Stimulated activated CD4-positive, alpha-beta T cell treated with anti-CD3 and anti-CD28 coated beads, Interleukin-4, amount 100 ng/mL, for 4 hours (primary cell): ENCODE data around the gene MEGF6.

Experiments
- DNase-seq, 2 experiments: peaks; one replicate each; pipeline ENCODE4 v3.0.0-alpha.2; 2020

The MEGF6 gene

GRCh38 chr1:3516481-3516869, 94.8 kb downstream of the MEGF6 start:
- DNase-seq, result no peak

- DNase-seq, result no peak
Observed at GRCh38 chr1:3515774-3516480, 95.4 kb downstream of the MEGF6 start.

GRCh38 chr1:3515272-3515671, 96.0 kb downstream of the MEGF6 start:
- no peak for DNase-seq

GRCh38 chr1:3514404-3514803, 96.9 kb downstream of the MEGF6 start:
- DNase-seq, result no peak

- no peak for DNase-seq
Observed at GRCh38 chr1:3511856-3512255, 99.5 kb downstream of the MEGF6 start.

GRCh38 chr1:3511306-3511705, 100.0 kb downstream of the MEGF6 start:
- DNase-seq, result no peak

GRCh38 chr1:3510956-3511250, 100.4 kb downstream of the MEGF6 start:
- no peak for DNase-seq

GRCh38 chr1:3510136-3510955, 101.0 kb downstream of the MEGF6 start:
- no peak for DNase-seq

GRCh38 chr1:3509721-3510120, 101.6 kb downstream of the MEGF6 start:
- DNase-seq, result no peak

- DNase-seq, result no peak
Observed at GRCh38 chr1:3508757-3509415, 102.4 kb downstream of the MEGF6 start.

- DNase-seq, result no peak
Observed at GRCh38 chr1:3507636-3508275, 103.6 kb downstream of the MEGF6 start.

GRCh38 chr1:3506943-3507342, 104.4 kb downstream of the MEGF6 start:
- DNase-seq, result no peak

- DNase-seq, result no peak
Observed at GRCh38 chr1:3506041-3506440, 105.3 kb downstream of the MEGF6 start.

GRCh38 chr1:3505161-3505560, 106.1 kb downstream of the MEGF6 start:
- no peak for DNase-seq

- no peak for DNase-seq
Observed at GRCh38 chr1:3504822-3505153, 106.5 kb downstream of the MEGF6 start.

GRCh38 chr1:3504151-3504821, 107.0 kb downstream of the MEGF6 start:
- no peak for DNase-seq

GRCh38 chr1:3503525-3503886, 107.8 kb downstream of the MEGF6 start:
- DNase-seq, result no peak

GRCh38 chr1:3502641-3503524, 108.4 kb downstream of the MEGF6 start:
- DNase-seq, result no peak

- peak; percentile 10 to 14 for DNase-seq
Observed at GRCh38 chr1:3501856-3502640, 109.3 kb downstream of the MEGF6 start.

GRCh38 chr1:3501437-3501836, 109.9 kb downstream of the MEGF6 start:
- no peak for DNase-seq

- no peak for DNase-seq
Observed at GRCh38 chr1:3500265-3500835, 111.0 kb downstream of the MEGF6 start.
